Trophoblast cell (in vitro differentiated cells and primary cell): ENCODE results near the gene MYL6.

ENCODE experiments used
- DNase-seq, 2 donors: peaks; one replicate each; pipeline ENCODE4 v3.0.0-alpha.2; 2016
- H2AFZ ChIP-seq: 2 replicates; pipeline ENCODE4 v1.6.1; 2013; ENCODE audit warnings: low read length, moderate library complexity, mild to moderate bottlenecking; ENCODE audit not compliant: insufficient read depth, poor library complexity
- H2AK5ac ChIP-seq: 2 replicates; pipeline ENCODE4 v1.6.1; 2013; ENCODE audit warnings: mild to moderate bottlenecking, low read length
- H2BK120ac ChIP-seq: 2 replicates; pipeline ENCODE4 v1.6.1; 2013; ENCODE audit warnings: low read length, mild to moderate bottlenecking, moderate library complexity; ENCODE audit not compliant: insufficient read depth, poor library complexity
- H2BK12ac ChIP-seq: 2 replicates; pipeline ENCODE4 v1.6.1; 2013; ENCODE audit warnings: mild to moderate bottlenecking, low read length, moderate library complexity
- H2BK5ac ChIP-seq: 2 replicates; pipeline ENCODE4 v1.6.1; 2013; ENCODE audit warnings: low read length, low read depth, moderate library complexity, mild to moderate bottlenecking; ENCODE audit not compliant: poor library complexity
- H3K14ac ChIP-seq: 2 replicates; pipeline ENCODE4 v1.6.1; 2013; ENCODE audit warnings: mild to moderate bottlenecking, low read length
- H3K18ac ChIP-seq: 2 replicates; pipeline ENCODE4 v1.6.1; 2013; ENCODE audit warnings: mild to moderate bottlenecking, low read length
- H3K23ac ChIP-seq: 2 replicates; pipeline ENCODE4 v1.6.1; 2013; ENCODE audit warnings: low read length
- H3K27ac ChIP-seq: 2 replicates; pipeline ENCODE4 v1.5.1; 2013; ENCODE audit warnings: low read depth, mild to moderate bottlenecking, inconsistent platforms, low read length, moderate library complexity
- H3K27me3 ChIP-seq: 2 replicates; pipeline ENCODE4 v1.6.1; 2013; ENCODE audit warnings: inconsistent platforms, mild to moderate bottlenecking, low read length, moderate library complexity; ENCODE audit not compliant: insufficient read depth
- H3K36me3 ChIP-seq, 2 experiments: 1 replicate in 1 of 2; 2 replicates in 1 of 2; pipeline ENCODE4 v1.6.1; 2013; ENCODE audit warnings: low read length in 2 of 2, mild to moderate bottlenecking in 2 of 2, moderate library complexity in 1 of 2; ENCODE audit not compliant: insufficient read depth in 2 of 2, control insufficient read depth in 1 of 2
- H3K4ac ChIP-seq: 2 replicates; pipeline ENCODE4 v1.6.1; 2013; ENCODE audit warnings: low read depth, mild to moderate bottlenecking, low read length, moderate library complexity
- H3K4me1 ChIP-seq, 2 experiments: 1 replicate in 1 of 2; 2 replicates in 1 of 2; pipeline ENCODE4 v1.6.1; 2013; ENCODE audit warnings: low read length in 2 of 2, mild to moderate bottlenecking in 2 of 2, moderate library complexity in 1 of 2; ENCODE audit not compliant: insufficient read depth in 2 of 2, control insufficient read depth in 1 of 2
- H3K4me2 ChIP-seq: 2 replicates; pipeline ENCODE4 v1.6.1; 2013; ENCODE audit warnings: inconsistent platforms, mild to moderate bottlenecking, low read length, moderate library complexity
- H3K4me3 ChIP-seq: 2 replicates; pipeline ENCODE4 v1.5.1; 2013; ENCODE audit warnings: mild to moderate bottlenecking, low read depth, low read length, inconsistent platforms
- H3K79me1 ChIP-seq: one replicate; pipeline ENCODE4 v1.6.1; 2013; ENCODE audit warnings: low read length
- H3K79me2 ChIP-seq: 2 replicates; pipeline ENCODE4 v1.6.1; 2013; ENCODE audit warnings: low read length, mild to moderate bottlenecking; ENCODE audit not compliant: control insufficient read depth, insufficient read depth, poor library complexity
- H3K9ac ChIP-seq: 2 replicates; pipeline ENCODE4 v1.6.1; 2013; ENCODE audit warnings: mild to moderate bottlenecking, low read length
- H3K9me3 ChIP-seq: 2 replicates; pipeline ENCODE4 v1.6.1; 2013; ENCODE audit warnings: low read depth, mild to moderate bottlenecking, control low read depth, inconsistent platforms, low read length; ENCODE audit not compliant: insufficient read depth
- H4K12ac ChIP-seq: 2 replicates; pipeline ENCODE4 v1.6.1; 2013; ENCODE audit warnings: low read depth, mild to moderate bottlenecking, low read length, moderate library complexity
- H4K8ac ChIP-seq: 2 replicates; pipeline ENCODE4 v1.6.1; 2013; ENCODE audit warnings: low read depth, mild to moderate bottlenecking, low read length, moderate library complexity
- H4K91ac ChIP-seq: one replicate; pipeline ENCODE4 v1.6.1; 2013; ENCODE audit warnings: low read depth, mild to moderate bottlenecking, low read length, moderate library complexity
- WGBS: extraction: QIAGEN DNeasy Blood & Tissue Kit; methylation state at CpG from one replicate; pipeline ENCODE4 v1.1.7; 2013; ENCODE audit warnings: missing lambda C conversion rate; ENCODE audit not compliant: insufficient read length, insufficient coverage; ENCODE audit errors: extremely low coverage; 5-methylcytosine and 5-hydroxymethylcytosine counted together

The MYL6 gene

GRCh38 chr12:56198836-56199235, 40.7 kb downstream of the MYL6 start:
- WGBS, result no CpG with 5 or more reads among the region's 1 CpG

GRCh38 chr12:56202366-56202765, 44.2 kb downstream of the MYL6 start:
- H3K14ac ChIP-seq, result no peak overlapping the region
- no peak overlapping the region for H3K4me3 ChIP-seq
- H3K9ac ChIP-seq, result no peak overlapping the region
- no peak overlapping the region for H3K27ac ChIP-seq
- no peak overlapping the region for H3K18ac ChIP-seq
- no peak overlapping the region for H2AFZ ChIP-seq
- no peak overlapping the region for H2BK12ac ChIP-seq
- DNase-seq, result no peak
- no peak overlapping the region for H4K8ac ChIP-seq
- H3K9me3 ChIP-seq, result no peaks in the 10 kb centered on the region
- no peak overlapping the region for H2BK120ac ChIP-seq
- H3K4me1 ChIP-seq, result peaks cover 8 to 9% of the 10 kb centered on the region in 2 experiments
- H4K12ac ChIP-seq, result no peak overlapping the region
- H2AK5ac ChIP-seq, result no peak overlapping the region
- no peak overlapping the region for H4K91ac ChIP-seq
- peaks cover 3% of the 10 kb centered on the region for H3K79me1 ChIP-seq
- H3K36me3 ChIP-seq, result peaks cover 7 to 17% of the 10 kb centered on the region in 2 experiments
- H3K23ac ChIP-seq, result no peak overlapping the region
- no peak overlapping the region for H3K4me2 ChIP-seq
- H2BK5ac ChIP-seq, result no peak overlapping the region
- no peaks in the 10 kb centered on the region for H3K79me2 ChIP-seq
- H3K4ac ChIP-seq, result no peak overlapping the region
- no peaks in the 10 kb centered on the region for H3K27me3 ChIP-seq
- WGBS, result no CpG with 5 or more reads among the region's 1 CpG

More at GRCh38 chr12:56198836-56199235, 40.7 kb downstream of the MYL6 start:
- no peak overlapping the region for H3K4me3 ChIP-seq
- no peak overlapping the region for H3K18ac ChIP-seq
- H2AK5ac ChIP-seq, result no peak overlapping the region
- H3K27me3 ChIP-seq, result no peaks in the 10 kb centered on the region
- no peak overlapping the region for H3K9ac ChIP-seq
- no peak overlapping the region for H2AFZ ChIP-seq
- H3K4ac ChIP-seq, result no peak overlapping the region
- no peaks in the 10 kb centered on the region for H3K79me2 ChIP-seq
- no peak overlapping the region for H4K12ac ChIP-seq
- H3K36me3 ChIP-seq, result no peaks in the 10 kb centered on the region
- no peak overlapping the region for H3K4me2 ChIP-seq
- H3K14ac ChIP-seq, result no peak overlapping the region
- no peak overlapping the region for H4K8ac ChIP-seq
- H3K79me1 ChIP-seq, result peaks cover 3% of the 10 kb centered on the region
- H3K23ac ChIP-seq, result no peak overlapping the region
- H3K4me1 ChIP-seq, result peaks cover 9 to 12% of the 10 kb centered on the region in 2 experiments
- H2BK12ac ChIP-seq, result no peak overlapping the region
- no peak overlapping the region for H2BK5ac ChIP-seq
- peak overlapping the region; percentile 23 for H4K91ac ChIP-seq
- H3K27ac ChIP-seq, result no peak overlapping the region
- H2BK120ac ChIP-seq, result no peak overlapping the region
- no peaks in the 10 kb centered on the region for H3K9me3 ChIP-seq
- DNase-seq, result peak in 1 of 2 donors; percentile 82

GRCh38 chr12:56202838-56203237, 44.7 kb downstream of the MYL6 start:
- Histone ChIP-seq H3K4me1 (peaks cover 4 to 5% of the 10 kb centered on the region in 2 experiments), H4K8ac (no peak overlapping the region), H3K9ac (no peak overlapping the region), H2AFZ (no peak overlapping the region), H3K79me1 (peaks cover 3% of the 10 kb centered on the region), H3K23ac (no peak overlapping the region), H4K91ac (no peak overlapping the region), H3K9me3 (no peaks in the 10 kb centered on the region), H2BK5ac (no peak overlapping the region), H3K27me3 (no peaks in the 10 kb centered on the region), H2AK5ac (no peak overlapping the region), H3K14ac (no peak overlapping the region), H2BK12ac (no peak overlapping the region), H3K27ac (no peak overlapping the region), H4K12ac (no peak overlapping the region), H3K79me2 (no peaks in the 10 kb centered on the region), H3K4me3 (no peak overlapping the region), H3K4me2 (no peak overlapping the region), H3K4ac (no peak overlapping the region), H2BK120ac (no peak overlapping the region), H3K18ac (no peak overlapping the region), H3K36me3 (peaks cover 10 to 22% of the 10 kb centered on the region in 2 experiments)
- DNase-seq, result no peak
- no CpG with 5 or more reads among the region's 2 CpGs for WGBS

GRCh38 chr12:56204275-56204674, 46.1 kb downstream of the MYL6 start:
- Histone ChIP-seq H3K4ac (no peak overlapping the region), H3K27me3 (no peaks in the 10 kb centered on the region), H3K14ac (no peak overlapping the region), H3K79me2 (no peaks in the 10 kb centered on the region), H4K12ac (no peak overlapping the region), H2AK5ac (no peak overlapping the region), H2AFZ (no peak overlapping the region), H2BK120ac (no peak overlapping the region), H2BK5ac (no peak overlapping the region), H4K8ac (no peak overlapping the region), H3K27ac (no peak overlapping the region), H3K18ac (no peak overlapping the region), H3K23ac (no peak overlapping the region), H2BK12ac (no peak overlapping the region), H3K36me3 (peaks cover 15 to 26% of the 10 kb centered on the region in 2 experiments), H4K91ac (no peak overlapping the region), H3K4me1 (no peaks in the 10 kb centered on the region), H3K9ac (no peak overlapping the region), H3K4me2 (no peak overlapping the region), H3K79me1 (no peaks in the 10 kb centered on the region), H3K9me3 (peaks cover 2% of the 10 kb centered on the region), H3K4me3 (no peak overlapping the region)
- DNase-seq, result no peak
